ENCODE data around the gene SRXN1.

DNA sequence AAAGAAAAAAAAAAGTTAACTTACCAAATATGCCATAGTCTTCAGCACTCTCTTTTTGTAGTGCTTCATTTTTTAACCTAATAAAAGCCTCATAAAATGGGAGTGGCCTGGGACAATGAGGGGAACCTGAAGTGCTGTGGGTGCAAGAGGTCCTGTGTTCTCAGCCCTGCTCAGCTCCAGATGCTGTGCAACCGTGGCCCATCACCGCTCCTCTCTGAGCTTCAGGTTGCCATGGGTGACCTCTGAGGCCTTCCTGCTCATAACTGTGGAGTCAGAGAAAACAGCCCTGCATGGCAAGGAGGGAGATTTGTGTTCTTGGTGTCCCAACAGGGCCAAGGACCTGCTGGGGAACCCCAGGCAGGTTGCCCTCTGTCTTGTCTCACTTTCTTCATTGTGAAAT lies 52.9 kb downstream of the SRXN1 start:
- TF ChIP-seq, protein P1, sequence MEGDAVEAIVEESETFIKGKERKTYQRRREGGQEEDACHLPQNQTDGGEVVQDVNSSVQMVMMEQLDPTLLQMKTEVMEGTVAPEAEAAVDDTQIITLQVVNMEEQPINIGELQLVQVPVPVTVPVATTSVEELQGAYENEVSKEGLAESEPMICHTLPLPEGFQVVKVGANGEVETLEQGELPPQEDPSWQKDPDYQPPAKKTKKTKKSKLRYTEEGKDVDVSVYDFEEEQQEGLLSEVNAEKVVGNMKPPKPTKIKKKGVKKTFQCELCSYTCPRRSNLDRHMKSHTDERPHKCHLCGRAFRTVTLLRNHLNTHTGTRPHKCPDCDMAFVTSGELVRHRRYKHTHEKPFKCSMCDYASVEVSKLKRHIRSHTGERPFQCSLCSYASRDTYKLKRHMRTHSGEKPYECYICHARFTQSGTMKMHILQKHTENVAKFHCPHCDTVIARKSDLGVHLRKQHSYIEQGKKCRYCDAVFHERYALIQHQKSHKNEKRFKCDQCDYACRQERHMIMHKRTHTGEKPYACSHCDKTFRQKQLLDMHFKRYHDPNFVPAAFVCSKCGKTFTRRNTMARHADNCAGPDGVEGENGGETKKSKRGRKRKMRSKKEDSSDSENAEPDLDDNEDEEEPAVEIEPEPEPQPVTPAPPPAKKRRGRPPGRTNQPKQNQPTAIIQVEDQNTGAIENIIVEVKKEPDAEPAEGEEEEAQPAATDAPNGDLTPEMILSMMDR (IDR thresholded peaks at IDR 0.05; ENCODE audit: low read length): no peak
- TF ChIP-seq EZH2phosphoT487 (IDR thresholded peaks at IDR 0.05; ENCODE audit: low read length): no peak

All from MM.1S (cell line).